ENCODE data around the gene TIGD1. TPM values are rescaled to one million over a fixed set of nuclear protein-coding genes. Genes with fewer than 3 reads are reported as not detected.

Gene TIGD1
- total RNA-seq, 1 donor from 2014 or later, result 8.2 TPM

- H3K9me3 Mint-ChIP-seq (ENCODE audit: unreplicated experiment), result no peaks in the 10 kb centered on the region
- peaks cover 2% of the 10 kb centered on the region for H3K4me1 Mint-ChIP-seq (ENCODE audit: unreplicated experiment)
- no peak overlapping the region for H3K4me3 Mint-ChIP-seq (ENCODE audit: unreplicated experiment)
- no peak for TF ChIP-seq CTCF (IDR thresholded peaks at IDR 0.05)
- H3K27me3 Mint-ChIP-seq (ENCODE audit: unreplicated experiment), result no peaks in the 10 kb centered on the region
- H3K36me3 Mint-ChIP-seq (ENCODE audit: unreplicated experiment), result peaks cover 9% of the 10 kb centered on the region
- no peak for DNase-seq (ENCODE audit: extremely low spot score, unreplicated experiment)
- no peak overlapping the region for H3K27ac Mint-ChIP-seq (ENCODE audit: unreplicated experiment)
Measured at GRCh38 chr2:232542715-232543467, 7.5 kb downstream of the TIGD1 start.

- Mint-ChIP-seq H3K4me3 (ENCODE audit: unreplicated experiment) (no peak overlapping the region), H3K36me3 (ENCODE audit: unreplicated experiment) (peaks cover 6% of the 10 kb centered on the region), H3K27me3 (ENCODE audit: unreplicated experiment) (no peaks in the 10 kb centered on the region), H3K27ac (ENCODE audit: unreplicated experiment) (no peak overlapping the region), H3K4me1 (ENCODE audit: unreplicated experiment) (peaks cover 2% of the 10 kb centered on the region), H3K9me3 (ENCODE audit: unreplicated experiment) (no peaks in the 10 kb centered on the region)
- no peak for DNase-seq (ENCODE audit: extremely low spot score, unreplicated experiment)
- no peak for TF ChIP-seq CTCF (IDR thresholded peaks at IDR 0.05)
Measured at GRCh38 chr2:232541961-232542714, 8.2 kb downstream of the TIGD1 start.

GRCh38 chr2:232541195-232541960 is 9.0 kb downstream of the TIGD1 start:
- peaks cover under 1% of the 10 kb centered on the region for H3K9me3 Mint-ChIP-seq (ENCODE audit: unreplicated experiment)

GRCh38 chr2:232540441-232541041 is 9.8 kb downstream of the TIGD1 start:
- Mint-ChIP-seq H3K4me3 (ENCODE audit: unreplicated experiment) (no peak overlapping the region), H3K27me3 (ENCODE audit: unreplicated experiment) (no peaks in the 10 kb centered on the region), H3K4me1 (ENCODE audit: unreplicated experiment) (peaks cover 2% of the 10 kb centered on the region), H3K27ac (ENCODE audit: unreplicated experiment) (no peak overlapping the region), H3K9me3 (ENCODE audit: unreplicated experiment) (peaks cover 3% of the 10 kb centered on the region), H3K36me3 (ENCODE audit: unreplicated experiment) (peaks cover 2% of the 10 kb centered on the region)
- no peak for TF ChIP-seq CTCF (IDR thresholded peaks at IDR 0.05)
- no peak for DNase-seq (ENCODE audit: extremely low spot score, unreplicated experiment)

More at GRCh38 chr2:232541195-232541960, 9.0 kb downstream of the TIGD1 start:
- Mint-ChIP-seq H3K27ac (ENCODE audit: unreplicated experiment) (no peak overlapping the region), H3K4me3 (ENCODE audit: unreplicated experiment) (no peak overlapping the region), H3K36me3 (ENCODE audit: unreplicated experiment) (peaks cover 2% of the 10 kb centered on the region), H3K27me3 (ENCODE audit: unreplicated experiment) (no peaks in the 10 kb centered on the region), H3K4me1 (ENCODE audit: unreplicated experiment) (peaks cover 2% of the 10 kb centered on the region)
- no peak for DNase-seq (ENCODE audit: extremely low spot score, unreplicated experiment)
- no peak for TF ChIP-seq CTCF (IDR thresholded peaks at IDR 0.05)

Measured in osteocyte (in vitro differentiated cells).